MM.1S (cell line): ENCODE measurements around the gene UBE2E2.

Experiments
- CTCF ChIP-seq: fragments of 300-600 bp; sonication (generic); IDR thresholded peaks from 2 replicates; pipeline ENCODE4 v1.5.1; 2016; ENCODE audit warnings: antibody characterized with exemption, low read length, mixed read lengths
- EZH2 ChIP-seq: fragments of 300-600 bp; sonication (generic); optimal IDR thresholded peaks from 2 replicates; pipeline ENCODE3; 2017; ENCODE audit warnings: low read depth, mild to moderate bottlenecking, antibody characterized with exemption, low read length, mixed read lengths
- EZH2phosphoT487 ChIP-seq: fragments of 300-600 bp; sonication (generic); IDR thresholded peaks from 2 replicates; pipeline ENCODE4 v1.6.1; 2018; ENCODE audit warnings: antibody characterized with exemption, low read length

- no peak for TF ChIP-seq CTCF
- no peak for TF ChIP-seq EZH2phosphoT487
- no peak for TF ChIP-seq EZH2
These were observed 46.8 kb downstream of the UBE2E2 start for GRCh38 chr3:23249961-23250360.
